GM18951 (cell line): ENCODE measurements around the gene UBE2E3.

Experiments used
- POLR2A ChIP-seq: IDR thresholded peaks from 4 replicates; pipeline ENCODE4 v1.6.1; 2011; ENCODE audit warnings: mild to moderate bottlenecking; ENCODE audit not compliant: insufficient read length, insufficient read depth; ENCODE audit errors: extremely low read depth
- in situ Hi-C: fragments of 300-500 bp; cut with MboI; formaldehyde crosslinking; loops from one replicate; pipeline ENCODE4 v1.12.0; 2022; ENCODE audit warnings: low sequenced_read_pairs, mixed read lengths, inconsistent platforms; ENCODE audit not compliant: unreplicated experiment

UBE2E3 gene

DNA sequence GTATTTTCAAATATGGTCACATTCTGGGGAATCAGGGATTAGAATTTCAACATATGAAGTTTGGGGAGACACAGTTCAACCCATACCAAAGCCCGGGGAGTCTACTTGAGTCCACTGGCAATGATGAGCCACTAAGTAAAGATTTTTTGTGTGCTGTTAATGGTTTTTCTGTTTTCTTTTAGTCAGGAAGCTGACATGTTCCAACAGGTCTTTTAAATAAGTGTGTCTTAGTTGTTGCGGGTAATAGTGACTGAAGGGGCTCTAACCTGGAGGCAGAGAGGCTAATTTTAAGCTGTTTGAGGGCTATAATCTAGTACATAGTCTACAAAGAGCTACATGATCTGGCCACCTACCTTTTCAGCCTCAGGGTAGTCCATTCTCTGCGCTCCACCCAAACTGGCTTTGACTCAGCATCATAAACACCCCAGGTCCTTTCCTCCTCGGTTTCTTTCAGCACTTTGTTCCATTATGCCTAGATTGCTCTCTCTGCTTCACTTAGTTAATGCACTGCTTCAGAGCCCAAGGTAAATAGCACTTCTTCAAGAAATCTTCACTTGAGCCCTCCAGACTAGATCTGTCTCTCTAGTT is 17.6 kb upstream of the UBE2E3 start:
- in situ Hi-C loops, result no loop called here
- no peak for TF ChIP-seq POLR2A

DNA sequence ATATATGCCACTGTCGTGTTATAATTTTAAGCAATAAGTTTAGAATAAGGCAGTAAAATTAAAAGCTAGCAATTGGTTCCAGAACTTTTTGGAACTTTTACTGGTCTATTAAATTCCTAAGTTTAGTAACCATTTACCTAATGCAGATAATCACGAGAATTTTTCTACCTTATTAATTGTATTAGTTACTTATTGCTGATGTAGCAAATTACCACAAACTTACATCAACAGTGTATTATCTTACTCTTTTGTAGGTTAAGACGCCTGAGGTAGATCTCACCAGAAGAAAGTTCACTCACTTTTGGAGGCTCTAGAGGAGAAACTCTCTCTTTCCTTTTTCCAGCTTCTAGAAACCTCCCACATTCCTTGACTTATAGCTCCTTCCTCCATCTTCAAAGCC is 14.0 kb upstream of the UBE2E3 start:
- TF ChIP-seq POLR2A, result no peak
- in situ Hi-C loops, result no loop called here

GRCh38 chr2:180969124-180969523 is 11.3 kb upstream of the UBE2E3 start:
- in situ Hi-C loops, result no loop called here
- no peak for TF ChIP-seq POLR2A

- in situ Hi-C loops, result no loop called here
These were observed 10.4 kb upstream of the UBE2E3 start for GRCh38 chr2:180970016-180970415.

GRCh38 chr2:180971811-180972210 is 8.6 kb upstream of the UBE2E3 start:
- no peak for TF ChIP-seq POLR2A
- in situ Hi-C loops, result no loop called here

More at GRCh38 chr2:180970016-180970415, 10.4 kb upstream of the UBE2E3 start:
- no peak for TF ChIP-seq POLR2A

- TF ChIP-seq POLR2A, result no peak
- in situ Hi-C loops, result no loop called here
These were observed 4.8 kb upstream of the UBE2E3 start for GRCh38 chr2:180975585-180975984.

DNA sequence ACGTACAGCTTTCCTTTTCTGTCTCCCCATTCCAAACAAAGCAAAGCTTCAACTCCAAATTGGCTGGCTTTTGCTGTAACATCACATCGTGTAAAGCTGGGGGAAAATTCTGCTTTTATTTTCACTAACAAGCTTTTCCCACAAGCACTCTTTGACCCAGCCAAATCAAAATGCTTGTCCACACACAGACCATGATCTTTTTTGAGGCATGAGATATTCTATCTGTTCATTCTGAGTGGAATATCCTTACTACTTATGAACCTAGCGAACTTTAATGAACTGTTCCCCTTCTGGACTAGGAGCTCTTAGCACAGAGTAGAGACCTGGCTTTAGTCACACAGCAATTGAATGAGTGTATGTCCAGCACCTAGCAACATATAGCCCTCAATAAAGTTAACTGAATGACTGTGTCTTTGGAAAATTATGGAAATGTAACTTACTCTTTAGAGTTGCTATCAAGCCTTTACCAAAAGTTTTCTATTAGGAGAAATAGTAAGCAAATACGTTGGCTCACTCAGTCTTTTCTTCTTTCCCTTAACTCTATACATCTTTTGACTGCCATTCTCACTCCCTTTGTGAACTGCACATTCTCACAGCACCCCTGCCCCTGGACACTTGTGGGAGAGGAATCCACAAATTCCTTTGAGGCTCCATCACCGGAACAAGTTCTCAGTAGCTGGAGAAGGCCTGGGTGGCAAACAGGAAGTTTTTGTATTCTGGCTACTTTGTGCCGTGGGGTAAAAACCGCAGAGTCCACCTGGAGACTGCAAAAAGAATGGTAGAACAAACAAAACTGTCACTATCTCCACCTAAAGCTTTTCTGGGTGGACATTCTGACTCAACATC is 1.3 kb upstream of the UBE2E3 start:
- in situ Hi-C loops, result no loop called here
- TF ChIP-seq POLR2A, result no peak

DNA sequence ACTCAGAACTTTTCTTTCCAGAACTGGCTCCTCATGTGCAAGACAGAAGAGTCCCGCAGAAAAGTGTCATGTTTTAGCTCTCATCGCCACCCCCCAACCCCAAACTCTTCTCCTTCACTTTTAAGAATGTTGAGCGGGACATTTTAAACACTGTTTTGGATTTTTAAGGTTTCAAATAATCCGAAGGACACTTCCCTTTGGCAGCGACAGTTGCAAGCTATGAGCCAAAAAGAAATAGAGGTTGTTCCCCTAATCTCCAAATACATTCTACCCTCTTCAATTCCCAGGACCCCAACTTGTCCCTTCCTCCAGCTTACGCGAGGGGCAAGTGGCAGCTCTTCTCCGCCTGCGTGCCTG is 678 bp upstream of the UBE2E3 start:
- in situ Hi-C loops, result no loop called here
- no peak for TF ChIP-seq POLR2A

DNA sequence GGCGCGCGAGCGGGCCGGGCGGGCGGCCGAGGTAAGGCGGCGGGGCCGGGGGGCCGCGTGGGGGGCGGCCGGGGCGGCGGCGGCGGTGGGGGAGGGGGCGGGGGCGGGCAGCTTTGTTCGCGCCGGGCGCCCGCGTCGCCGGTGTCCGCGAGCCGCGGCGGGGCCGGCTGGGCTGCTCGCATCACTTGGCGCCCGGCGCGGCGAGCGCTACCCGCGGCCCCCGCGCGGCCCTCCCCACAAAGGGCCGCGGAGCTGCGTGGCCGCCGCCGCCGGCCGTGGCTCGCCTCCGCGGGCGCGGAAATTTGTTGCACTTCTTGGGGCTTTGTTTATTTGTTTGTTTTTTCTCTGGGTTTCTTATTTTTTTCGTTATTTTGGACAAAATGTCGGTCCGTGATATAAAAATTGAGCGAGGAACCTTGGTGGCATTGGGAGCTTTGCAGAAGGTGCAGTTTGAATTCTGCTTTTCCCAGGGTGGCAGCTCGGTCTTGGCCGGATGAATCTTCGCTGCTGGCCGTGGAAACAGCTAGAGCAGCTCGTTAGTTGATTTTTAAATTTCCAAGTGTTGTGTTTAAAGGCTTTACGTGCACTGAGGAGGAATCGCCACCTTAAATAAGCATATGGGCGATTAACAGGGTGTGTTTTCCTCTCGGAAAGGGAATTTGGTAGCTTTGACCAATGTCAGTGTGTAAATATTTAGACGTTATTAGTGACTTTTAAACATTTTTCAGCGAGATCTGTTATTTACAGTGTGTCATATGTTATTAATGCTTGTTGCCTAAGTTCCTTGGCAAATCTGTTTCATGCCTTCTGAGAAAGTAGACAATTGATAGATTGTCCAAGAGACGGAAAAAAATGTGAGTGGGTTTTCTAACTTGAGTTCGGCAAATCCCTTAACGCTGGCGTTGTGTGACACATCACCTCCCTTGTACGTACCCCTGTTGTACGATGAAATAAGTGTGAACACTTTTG is 822 bp downstream of the UBE2E3 start:
- in situ Hi-C loops, result no loop called here
- no peak for TF ChIP-seq POLR2A

DNA sequence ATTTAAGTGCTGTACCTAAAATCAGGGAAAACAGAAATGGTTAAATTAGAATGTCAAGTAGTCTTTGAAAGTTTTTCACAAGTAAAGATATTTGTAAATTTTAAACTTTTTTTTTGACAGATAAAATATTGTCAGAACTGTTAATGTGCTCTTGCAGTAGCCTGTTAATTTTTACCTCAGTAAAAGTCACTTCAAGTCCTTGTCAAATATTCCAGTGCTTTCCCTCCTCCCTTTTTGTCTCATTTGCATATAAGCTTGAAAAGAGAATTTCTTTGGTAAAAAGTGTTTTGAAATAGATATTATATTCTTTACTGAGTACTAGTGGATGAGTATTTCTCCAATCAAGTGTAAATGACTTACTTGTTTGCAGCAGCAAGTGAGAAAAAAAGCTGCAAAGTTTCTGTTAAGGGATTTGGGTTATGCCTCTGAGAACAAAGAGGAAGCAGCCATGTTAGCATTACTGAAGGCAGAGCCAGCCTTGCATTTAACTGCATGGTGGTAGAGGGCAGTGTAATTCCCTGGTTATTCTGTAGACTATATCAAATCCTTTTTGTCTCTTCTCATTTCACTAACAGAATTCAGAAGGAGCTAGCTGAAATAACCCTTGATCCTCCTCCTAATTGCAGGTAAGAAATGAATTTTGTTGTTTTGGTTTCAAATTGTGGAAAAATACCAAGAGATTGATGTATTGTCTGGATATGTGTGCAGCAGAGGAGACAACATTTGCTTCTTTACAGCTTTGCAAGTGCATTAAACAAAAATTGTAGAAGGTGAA is 3.2 kb downstream of the UBE2E3 start:
- TF ChIP-seq POLR2A, result no peak
- in situ Hi-C loops, result no loop called here

- TF ChIP-seq POLR2A, result no peak
- in situ Hi-C loops, result no loop called here
These were observed 5.5 kb downstream of the UBE2E3 start for GRCh38 chr2:180985771-180986395.

DNA sequence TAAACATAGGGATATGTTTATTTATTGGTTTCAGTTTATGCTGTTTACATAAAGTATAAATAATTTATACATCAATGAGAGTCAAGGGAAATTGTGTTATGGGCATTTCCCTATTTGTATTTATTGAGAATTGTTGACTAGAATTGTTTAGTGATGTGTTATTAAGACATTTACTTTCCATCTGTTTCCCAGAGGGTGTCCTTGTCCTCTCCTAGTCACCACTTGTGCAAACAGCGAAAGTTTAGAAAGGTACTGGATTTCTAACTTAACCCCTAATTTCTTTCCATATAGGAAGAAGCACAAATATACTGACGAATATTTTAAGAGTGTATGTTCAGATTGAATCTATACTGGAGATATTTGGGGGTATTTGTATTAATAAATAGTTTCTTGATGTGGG is 6.7 kb downstream of the UBE2E3 start:
- no peak for TF ChIP-seq POLR2A
- in situ Hi-C loops, result no loop called here
